Rectal smooth muscle tissue (tissue), 1 donor: ENCODE measurements around the gene SEC16A.

Experiments used
- H3K27ac ChIP-seq: one replicate; pipeline ENCODE4 v1.7.0; 2013; ENCODE audit warnings: low read depth, low read length, inconsistent platforms
- H3K27me3 ChIP-seq: one replicate; pipeline ENCODE4 v1.7.0; 2013; ENCODE audit warnings: low read length; ENCODE audit not compliant: control insufficient read depth, insufficient read depth
- H3K36me3 ChIP-seq: one replicate; pipeline ENCODE4 v1.7.0; 2013; ENCODE audit warnings: low read length; ENCODE audit not compliant: control insufficient read depth, insufficient read depth
- H3K4me1 ChIP-seq: one replicate; pipeline ENCODE4 v1.7.0; 2013; ENCODE audit warnings: low read length; ENCODE audit not compliant: control insufficient read depth, insufficient read depth
- H3K4me3 ChIP-seq: one replicate; pipeline ENCODE4 v1.7.0; 2013; ENCODE audit warnings: low read length
- H3K9ac ChIP-seq: one replicate; pipeline ENCODE4 v1.7.0; 2013; ENCODE audit warnings: low read length

The SEC16A gene

DNA sequence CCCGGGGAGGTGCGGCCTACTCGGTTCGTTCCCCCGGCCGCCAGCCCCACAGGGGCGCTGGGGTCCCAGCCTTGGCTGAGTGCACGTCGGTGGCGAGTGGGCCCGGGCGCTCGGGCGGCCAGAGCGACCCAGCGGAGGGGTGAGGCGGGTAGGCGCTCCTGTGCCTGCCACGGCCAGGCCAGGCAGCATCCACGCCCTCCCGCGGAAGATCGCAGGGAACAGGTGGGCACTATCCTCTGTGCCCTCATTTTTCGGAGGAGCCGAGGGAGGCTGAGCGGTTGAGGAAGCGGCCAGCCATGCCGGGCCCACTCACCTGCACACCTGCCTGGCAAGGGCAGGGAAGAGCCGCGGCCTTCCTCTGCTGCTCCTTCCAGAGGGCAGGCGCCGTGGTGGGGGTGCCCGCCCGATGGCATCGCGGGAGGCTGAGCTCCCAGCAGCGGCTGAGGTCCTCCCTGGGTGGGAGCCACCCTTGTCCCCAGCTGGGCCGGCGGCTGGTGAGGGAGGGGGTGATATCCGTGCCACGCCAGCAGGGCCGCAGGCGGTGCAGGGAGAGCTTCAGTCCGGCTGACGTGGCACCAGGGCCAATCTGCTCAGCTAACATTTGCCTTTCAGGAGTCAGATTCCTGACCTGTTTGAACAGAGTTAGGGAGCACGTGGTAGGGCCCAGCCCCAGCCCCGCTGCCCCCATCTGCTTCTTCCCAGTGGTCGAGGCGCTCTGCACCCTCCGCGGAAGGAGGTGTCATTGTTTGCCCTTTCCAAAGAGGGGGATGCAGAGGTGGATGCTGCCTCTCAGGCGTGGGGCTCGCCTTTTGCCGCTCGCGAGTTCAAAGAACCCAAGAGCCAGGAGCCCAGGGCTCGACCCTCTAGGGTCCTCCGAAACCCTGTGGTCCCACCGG lies 1.6 kb upstream of the SEC16A start:
- Histone ChIP-seq H3K27me3 (no peaks in the 10 kb centered on the region), H3K4me1 (peaks cover 9% of the 10 kb centered on the region), H3K4me3 (peak overlapping the region; percentile 87), H3K36me3 (no peaks in the 10 kb centered on the region), H3K27ac (no peak overlapping the region), H3K9ac (peak overlapping the region; percentile 2)

DNA sequence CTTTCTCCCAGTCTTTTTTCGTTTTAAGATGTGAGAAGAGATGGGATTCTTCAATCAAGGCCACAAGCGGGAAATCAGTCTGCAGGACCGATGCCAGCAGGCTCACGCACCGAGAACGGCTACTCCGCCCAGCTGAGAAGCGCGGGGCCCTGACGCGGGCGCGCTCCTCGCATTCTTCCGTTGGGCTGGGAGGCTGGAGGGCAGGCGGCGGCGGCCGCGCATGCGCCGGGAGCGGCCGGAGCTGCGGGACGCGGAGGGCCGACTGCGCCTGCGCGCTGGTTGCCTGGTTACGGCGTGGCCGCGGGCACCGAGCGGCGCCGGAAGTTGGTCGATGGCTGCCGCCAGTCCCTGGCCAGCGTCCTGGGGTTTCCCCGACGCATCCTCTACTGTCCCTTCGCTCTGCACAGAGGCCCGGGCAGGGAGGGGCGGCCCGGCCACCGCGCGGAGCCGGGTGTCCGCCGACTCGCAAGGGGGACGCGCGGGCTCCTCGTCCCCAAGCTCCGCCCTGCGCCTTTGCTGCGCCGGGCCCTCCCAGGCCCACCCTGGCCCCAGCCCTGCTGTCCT lies 831 bp upstream of the SEC16A start:
- peaks cover 9% of the 10 kb centered on the region for H3K4me1 ChIP-seq
- peak overlapping the region; percentile 87 for H3K4me3 ChIP-seq
- peak overlapping the region; percentile 88 for H3K9ac ChIP-seq
- peak overlapping the region; percentile 100 for H3K27ac ChIP-seq
- H3K36me3 ChIP-seq, result no peaks in the 10 kb centered on the region
- H3K27me3 ChIP-seq, result no peaks in the 10 kb centered on the region

DNA sequence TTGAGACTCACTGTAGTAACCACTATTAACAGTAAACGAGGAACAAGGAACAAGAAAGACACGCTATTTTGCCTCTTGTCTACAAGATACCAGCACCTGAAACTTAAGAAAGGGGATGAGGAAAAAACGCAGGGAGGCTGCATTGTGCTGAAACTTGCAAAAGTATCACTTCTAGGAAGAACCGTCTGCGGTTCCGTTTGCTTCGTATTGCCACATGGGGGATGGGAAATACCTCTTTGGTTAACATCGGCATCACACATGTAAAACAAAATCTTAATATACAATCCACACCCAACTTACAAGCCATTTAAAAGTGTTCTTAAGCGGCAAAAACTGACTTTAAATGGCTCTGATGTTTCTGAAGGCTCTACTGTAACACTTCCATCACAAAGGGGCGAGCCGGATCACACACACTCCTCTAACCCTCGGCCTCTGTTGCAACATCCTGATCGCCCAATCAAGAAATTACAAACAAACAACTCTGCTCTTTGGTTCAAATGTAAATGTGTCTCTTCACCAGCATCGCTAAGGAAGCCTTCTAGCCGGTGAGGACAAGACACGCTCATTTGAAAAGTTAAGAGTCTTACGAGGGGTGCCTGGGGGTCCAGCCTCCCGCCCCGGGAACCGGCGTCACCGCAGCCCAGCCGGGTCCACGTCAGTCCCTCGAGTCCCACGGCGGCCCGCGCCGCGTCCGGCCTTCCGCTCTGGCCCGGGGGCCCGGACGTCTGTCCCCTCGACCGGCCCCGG lies 621 bp downstream of the SEC16A start:
- Histone ChIP-seq H3K36me3 (peaks cover 3% of the 10 kb centered on the region), H3K27me3 (no peaks in the 10 kb centered on the region), H3K27ac (peak overlapping the region; percentile 92), H3K9ac (peak overlapping the region; percentile 80), H3K4me1 (peaks cover 9% of the 10 kb centered on the region), H3K4me3 (peak overlapping the region; percentile 75)

DNA sequence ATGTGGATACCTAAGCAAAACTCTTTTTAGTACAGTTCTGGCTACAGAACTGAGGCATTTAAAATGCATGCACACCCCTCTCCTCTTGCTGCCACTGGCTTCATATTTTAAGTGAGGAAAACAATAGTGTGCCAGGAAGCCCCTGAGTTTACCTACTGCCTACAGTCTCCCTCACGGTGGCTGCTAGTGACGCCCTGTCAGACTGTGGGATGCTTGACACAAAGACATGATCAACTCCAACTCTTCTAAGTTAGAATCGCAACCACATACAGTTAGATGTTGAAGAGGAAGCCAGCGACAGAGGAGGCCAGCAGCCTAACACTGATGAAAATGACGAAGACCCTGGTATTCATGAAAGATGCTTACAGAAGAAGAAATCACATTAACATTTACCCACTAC lies 1.3 kb downstream of the SEC16A start:
- H3K9ac ChIP-seq, result no peak overlapping the region
- H3K27ac ChIP-seq, result peak overlapping the region; percentile 92
- no peaks in the 10 kb centered on the region for H3K27me3 ChIP-seq
- H3K4me1 ChIP-seq, result peaks cover 9% of the 10 kb centered on the region
- H3K4me3 ChIP-seq, result peak overlapping the region; percentile 75
- H3K36me3 ChIP-seq, result peaks cover 9% of the 10 kb centered on the region

DNA sequence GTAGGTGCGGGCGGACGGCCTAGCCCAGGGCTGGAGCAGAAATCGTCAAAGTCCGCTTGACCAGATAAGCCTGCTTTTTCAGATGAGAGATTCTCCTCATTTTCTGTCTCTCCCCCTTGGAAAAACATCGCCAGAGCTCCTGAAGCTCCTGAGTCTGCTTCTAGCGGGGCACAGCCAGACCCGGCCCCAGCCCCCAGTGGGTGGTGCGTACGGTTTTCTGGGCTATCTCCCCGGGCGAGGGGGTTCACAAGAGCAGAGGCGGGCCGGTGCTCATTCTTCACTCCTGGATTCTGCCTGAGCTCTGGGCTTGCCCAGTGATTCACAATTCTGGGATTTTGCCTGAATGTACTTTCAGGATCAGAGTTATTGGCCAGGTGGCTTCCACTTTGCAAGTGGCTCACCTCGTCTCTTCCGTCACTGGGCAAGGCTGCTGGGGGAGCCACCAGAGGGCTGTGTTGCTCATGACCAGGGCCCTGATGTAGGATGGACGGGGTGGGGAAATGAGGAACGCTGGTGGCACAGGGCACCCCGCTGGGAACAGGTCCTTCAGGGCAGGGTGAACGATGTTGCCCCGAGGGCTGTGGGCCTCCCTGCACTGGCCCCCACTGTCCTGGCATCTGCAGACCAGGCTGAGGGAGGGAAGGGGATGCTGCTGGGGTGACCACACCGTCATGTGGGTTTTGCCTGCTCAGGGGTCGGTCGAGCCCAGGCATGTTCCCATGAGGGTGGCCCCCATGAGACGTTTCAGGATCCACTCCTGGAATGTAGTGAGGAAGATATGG lies 6.3 kb downstream of the SEC16A start:
- H3K36me3 ChIP-seq, result peaks cover 39% of the 10 kb centered on the region
- H3K27me3 ChIP-seq, result no peaks in the 10 kb centered on the region
- no peak overlapping the region for H3K4me3 ChIP-seq
- no peak overlapping the region for H3K27ac ChIP-seq
- H3K9ac ChIP-seq, result no peak overlapping the region
- peaks cover 2% of the 10 kb centered on the region for H3K4me1 ChIP-seq

DNA sequence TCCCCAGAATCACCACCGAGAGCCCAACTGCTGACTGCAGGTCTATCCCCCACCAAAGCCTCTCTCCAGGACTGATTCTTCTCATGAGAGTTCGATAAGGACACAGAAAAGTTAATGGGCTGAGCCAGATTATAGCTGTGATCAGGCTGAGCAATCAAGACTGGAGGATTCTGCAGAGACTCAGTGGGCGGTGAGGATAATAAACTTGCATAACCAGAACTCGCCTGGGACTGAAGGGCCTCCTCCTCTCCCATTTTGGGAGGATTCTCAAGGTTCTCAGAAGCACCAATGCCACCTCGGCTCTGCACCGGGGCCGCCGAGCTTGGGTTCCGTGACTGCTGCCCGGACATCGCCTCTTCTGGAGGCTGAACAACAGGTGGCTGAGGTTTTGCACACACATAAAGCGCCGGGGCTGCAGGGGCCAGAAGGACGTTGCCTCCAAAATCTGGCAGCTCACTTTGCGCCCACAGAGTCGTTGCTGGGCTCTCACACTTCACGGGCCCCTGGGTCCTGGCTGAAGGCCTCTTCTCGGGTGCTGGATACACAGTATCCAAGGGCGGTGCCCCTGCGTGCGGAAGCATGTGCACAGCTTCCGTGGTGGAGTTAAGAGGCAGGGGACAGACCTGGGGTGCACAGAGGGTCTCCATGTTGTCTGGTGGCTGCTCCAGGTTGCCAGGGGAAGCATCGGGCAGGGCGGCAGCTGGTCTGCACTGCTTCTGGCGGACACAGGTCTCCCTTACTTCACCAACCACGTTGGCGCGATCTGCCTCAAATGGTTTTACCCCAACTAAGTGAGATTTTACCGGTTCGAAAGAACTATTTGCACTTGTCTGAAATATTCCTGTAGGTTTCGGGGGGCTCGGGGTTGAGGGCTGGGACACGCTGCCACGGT lies 7.6 kb downstream of the SEC16A start:
- Histone ChIP-seq H3K4me1 (no peaks in the 10 kb centered on the region), H3K27me3 (no peaks in the 10 kb centered on the region), H3K36me3 (peaks cover 47% of the 10 kb centered on the region), H3K4me3 (no peak overlapping the region), H3K9ac (no peak overlapping the region), H3K27ac (no peak overlapping the region)

DNA sequence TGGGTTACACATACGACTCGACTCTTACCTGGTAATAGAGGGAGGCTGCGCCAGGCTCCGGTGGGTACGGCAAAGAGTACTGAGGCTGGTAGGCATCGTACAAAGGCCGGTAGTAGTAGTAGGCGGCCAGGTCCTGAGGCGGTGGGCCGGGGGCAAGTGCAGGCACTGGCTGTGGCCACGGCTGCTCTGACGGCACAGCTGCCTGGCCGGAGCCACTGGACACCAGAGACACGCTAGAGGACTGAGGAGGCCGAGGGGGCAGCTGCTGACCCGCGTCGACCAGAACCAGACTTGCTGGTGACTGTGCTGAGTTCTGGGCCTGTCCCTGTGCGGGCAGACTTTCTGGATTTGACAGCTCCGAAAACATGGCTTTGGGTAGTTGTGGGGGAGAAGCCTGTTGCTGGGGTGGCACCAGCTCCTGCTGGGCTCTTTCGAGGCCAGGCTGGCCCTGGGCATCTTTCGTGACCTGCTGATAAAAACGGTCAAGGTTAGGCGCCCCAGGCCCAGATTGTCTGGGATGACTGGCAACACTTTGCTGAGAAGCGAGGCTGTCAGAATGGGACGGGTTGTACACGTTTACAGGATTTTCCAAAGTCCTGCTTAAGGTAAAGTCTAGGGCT lies 8.7 kb downstream of the SEC16A start:
- Histone ChIP-seq H3K9ac (no peak overlapping the region), H3K4me1 (no peaks in the 10 kb centered on the region), H3K27me3 (no peaks in the 10 kb centered on the region), H3K27ac (no peak overlapping the region), H3K36me3 (peaks cover 52% of the 10 kb centered on the region), H3K4me3 (no peak overlapping the region)

DNA sequence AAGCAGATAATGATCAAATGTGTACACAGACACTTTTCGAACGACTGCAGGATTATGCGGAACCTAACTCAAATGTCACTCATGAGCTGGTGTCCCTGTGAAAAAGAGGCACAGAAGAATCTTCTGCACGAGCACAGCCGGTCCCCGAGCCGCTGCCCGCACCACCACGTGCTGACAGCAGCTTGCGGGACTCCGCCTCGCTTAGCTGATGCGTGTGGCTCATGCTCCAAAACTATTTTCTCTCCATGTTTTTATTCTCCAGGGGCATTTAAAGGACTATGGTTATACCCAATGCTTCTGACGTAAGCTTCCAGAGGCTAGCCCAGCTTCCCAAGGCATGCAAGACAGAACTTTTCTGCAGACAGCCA lies 9.5 kb downstream of the SEC16A start:
- Histone ChIP-seq H3K4me1 (no peaks in the 10 kb centered on the region), H3K27ac (no peak overlapping the region), H3K4me3 (no peak overlapping the region), H3K36me3 (peaks cover 53% of the 10 kb centered on the region), H3K9ac (no peak overlapping the region), H3K27me3 (no peaks in the 10 kb centered on the region)

DNA sequence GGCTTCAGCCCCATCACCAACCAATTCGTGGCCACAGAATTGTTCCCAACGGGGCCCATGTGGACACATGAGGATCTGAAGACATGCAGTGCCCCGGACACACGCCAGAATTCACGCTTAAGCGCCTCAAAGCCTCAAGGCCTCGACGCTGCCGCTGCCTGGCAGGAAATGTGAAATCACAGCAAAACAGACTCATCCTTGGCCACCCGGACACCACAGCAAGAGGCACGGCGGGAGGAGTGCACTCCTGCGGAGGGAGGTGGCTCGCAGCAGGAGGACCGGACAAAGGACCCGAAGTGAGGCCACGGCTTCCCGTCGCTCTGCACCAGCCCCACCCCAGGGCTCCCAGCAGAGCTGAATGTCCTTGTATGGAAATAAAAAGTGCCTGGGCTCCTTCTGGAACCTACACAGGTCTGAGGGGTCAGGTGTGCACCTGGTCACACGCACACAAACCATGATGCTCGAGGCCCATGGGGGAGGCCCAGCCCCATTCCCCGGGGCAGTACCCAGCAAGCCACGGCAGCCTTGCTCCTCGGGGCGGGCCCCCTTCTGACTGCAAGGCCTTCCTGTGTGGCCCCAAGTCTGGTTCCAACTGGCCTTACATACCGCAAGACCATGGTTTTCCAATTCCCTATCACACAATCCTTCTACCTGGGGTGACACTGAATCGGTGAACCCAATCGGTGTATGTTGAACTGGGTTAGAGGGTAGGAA lies 10.0 kb downstream of the SEC16A start:
- Histone ChIP-seq H3K4me1 (no peaks in the 10 kb centered on the region), H3K9ac (no peak overlapping the region), H3K27ac (no peak overlapping the region), H3K36me3 (peaks cover 55% of the 10 kb centered on the region), H3K27me3 (no peaks in the 10 kb centered on the region), H3K4me3 (no peak overlapping the region)

DNA sequence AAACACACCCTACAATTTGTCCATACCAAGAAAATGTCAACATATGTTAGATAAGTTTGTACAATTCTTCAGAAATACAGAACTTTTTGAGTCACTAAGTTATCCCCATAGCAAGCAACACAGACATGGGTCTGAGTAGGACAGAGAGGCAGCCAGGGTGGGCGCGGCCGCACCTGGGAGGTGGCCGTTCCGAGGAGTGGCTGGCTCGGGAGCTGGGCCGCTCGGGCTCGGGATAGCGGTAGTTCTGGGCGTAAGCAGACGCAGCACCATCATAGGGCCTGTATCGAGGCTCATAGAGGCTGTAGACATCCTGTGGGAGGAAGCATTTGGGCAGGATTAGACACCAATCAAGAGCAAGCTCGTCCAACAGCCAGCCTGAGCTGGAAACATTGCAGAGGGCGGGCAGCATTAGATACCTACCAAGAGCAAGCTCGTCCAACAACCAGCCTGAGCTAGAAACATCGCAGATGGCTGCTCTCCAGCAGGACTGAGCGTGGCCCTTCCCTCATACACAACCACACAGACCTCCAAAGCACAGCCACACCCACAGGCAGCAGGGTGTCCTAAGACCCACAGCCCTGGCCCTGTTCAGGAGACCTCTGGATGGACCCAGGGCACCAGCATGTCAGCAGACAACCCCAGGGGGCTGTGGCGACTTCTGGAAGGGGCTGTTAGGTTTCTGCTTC lies 10.9 kb downstream of the SEC16A start:
- no peak overlapping the region for H3K9ac ChIP-seq
- H3K4me1 ChIP-seq, result no peaks in the 10 kb centered on the region
- no peak overlapping the region for H3K27ac ChIP-seq
- no peak overlapping the region for H3K4me3 ChIP-seq
- H3K36me3 ChIP-seq, result peaks cover 50% of the 10 kb centered on the region
- H3K27me3 ChIP-seq, result no peaks in the 10 kb centered on the region
